GM23338 (cell line): ENCODE measurements around the gene IL17RB. TPM values are rescaled to one million over a fixed set of nuclear protein-coding genes. Genes with fewer than 3 reads are reported as not detected.

Experiments used
- ATAC-seq: fragments of 200-7000 bp; cut with Tn5 transposase; 3 replicates; pipeline ENCODE4 v1.9.1; 2020
- DNase-seq: peaks from one replicate; pipeline ENCODE4 v3.0.0-alpha.2; 2015; ENCODE audit warnings: low spot score
- H2AFZ ChIP-seq: fragments of 200-600 bp; sonication (generic); 2 replicates; pipeline ENCODE4 v1.8.0; 2016; ENCODE audit warnings: antibody characterized with exemption, mild to moderate bottlenecking, moderate library complexity
- H3F3A ChIP-seq: fragments of 200-600 bp; sonication (generic); replicated peaks from 2 replicates; pipeline ENCODE4 v1.8.0; 2017; ENCODE audit warnings: antibody characterized with exemption, mixed run types, low read depth
- H3K27ac ChIP-seq: fragments of 200-600 bp; sonication (generic); 2 replicates; pipeline ENCODE4 v1.6.1; 2016; ENCODE audit warnings: low read depth
- H3K27me3 ChIP-seq: fragments of 200-600 bp; sonication (generic); 2 replicates; pipeline ENCODE4 v1.8.0; 2016; ENCODE audit warnings: mild to moderate bottlenecking, mixed run types, moderate library complexity; ENCODE audit not compliant: insufficient read depth
- H3K36me3 ChIP-seq: fragments of 200-600 bp; sonication (generic); 2 replicates; pipeline ENCODE4 v1.8.0; 2016; ENCODE audit warnings: mild to moderate bottlenecking; ENCODE audit not compliant: insufficient read depth
- H3K4me1 ChIP-seq: fragments of 200-600 bp; sonication (generic); 2 replicates; pipeline ENCODE4 v1.8.0; 2016; ENCODE audit warnings: mild to moderate bottlenecking, moderate library complexity; ENCODE audit not compliant: insufficient read depth
- H3K4me2 ChIP-seq: fragments of 200-600 bp; sonication (generic); 2 replicates; pipeline ENCODE4 v1.7.1; 2017; ENCODE audit warnings: mixed run types
- H3K4me3 ChIP-seq: fragments of 200-600 bp; sonication (generic); 2 replicates; pipeline ENCODE4 v1.6.1; 2016; ENCODE audit warnings: mixed run types
- H3K79me2 ChIP-seq: fragments of 200-600 bp; sonication (generic); replicated peaks from 2 replicates; pipeline ENCODE4 v1.8.0; 2017; ENCODE audit warnings: mild to moderate bottlenecking; ENCODE audit not compliant: insufficient read depth
- H3K9me2 ChIP-seq: fragments of 200-600 bp; sonication (generic); 2 replicates; pipeline ENCODE4 v1.8.0; 2017; ENCODE audit not compliant: insufficient read depth
- H4K20me1 ChIP-seq: fragments of 200-600 bp; sonication (generic); replicated peaks from 2 replicates; pipeline ENCODE4 v1.8.0; 2017; ENCODE audit warnings: mild to moderate bottlenecking; ENCODE audit not compliant: insufficient read depth
- H3K27ac Mint-ChIP-seq: 2 replicates; pipeline ENCODE4 v1.8.0; 2020; ENCODE audit warnings: inconsistent platforms, mild to moderate bottlenecking, moderate library complexity, mixed read lengths
- H3K27me3 Mint-ChIP-seq: 3 replicates; pipeline ENCODE4 v1.8.0; 2022; ENCODE audit warnings: low read depth, mild to moderate bottlenecking, moderate library complexity, mixed read lengths, inconsistent platforms; ENCODE audit not compliant: insufficient read depth, poor library complexity
- H3K36me3 Mint-ChIP-seq: 3 replicates; pipeline ENCODE4 v1.8.0; 2021; ENCODE audit warnings: low read depth, mild to moderate bottlenecking, inconsistent platforms, moderate library complexity, mixed read lengths
- H3K4me1 Mint-ChIP-seq: 3 replicates; pipeline ENCODE4 v1.8.0; 2020; ENCODE audit warnings: mild to moderate bottlenecking, inconsistent platforms, mixed read lengths
- H3K4me3 Mint-ChIP-seq: 3 replicates; pipeline ENCODE4 v1.8.0; 2021; ENCODE audit warnings: moderate library complexity, mild to moderate bottlenecking, inconsistent platforms, mixed read lengths
- H3K9me3 Mint-ChIP-seq: 3 replicates; pipeline ENCODE4 v1.8.0; 2020; ENCODE audit warnings: moderate library complexity, mild to moderate bottlenecking, inconsistent platforms, mixed read lengths
- CREB1 ChIP-seq: fragments of 250-450 bp; sonication (Bioruptor Pico); IDR thresholded peaks from 2 replicates; pipeline ENCODE4 v1.5.0; 2020; ENCODE audit warnings: low read depth, mild to moderate bottlenecking, moderate library complexity
- EZH2 ChIP-seq: fragments of 200-600 bp; sonication (generic); IDR thresholded peaks from one replicate; pipeline ENCODE4 v1.8.0; 2017; ENCODE audit warnings: antibody characterized with exemption, mild to moderate bottlenecking, low read depth; ENCODE audit not compliant: unreplicated experiment
- EZH2phosphoT487 ChIP-seq: fragments of 200-600 bp; sonication (generic); IDR thresholded peaks from one replicate; pipeline ENCODE4 v1.8.1; 2018; ENCODE audit warnings: antibody characterized with exemption; ENCODE audit not compliant: unreplicated experiment
- JUNB ChIP-seq: IDR thresholded peaks from one replicate; pipeline ENCODE4 v1.6.1; 2016; ENCODE audit warnings: antibody characterized with exemption; ENCODE audit not compliant: unreplicated experiment
- NANOG ChIP-seq: IDR thresholded peaks from 2 replicates; pipeline ENCODE4 v1.6.1; 2016; ENCODE audit warnings: antibody characterized with exemption, borderline replicate concordance
- POLR2AphosphoS5 ChIP-seq: IDR thresholded peaks from 2 replicates; pipeline ENCODE4 v1.6.1; 2016; ENCODE audit warnings: antibody characterized with exemption, low read depth
- STAT1 ChIP-seq: IDR thresholded peaks from one replicate; pipeline ENCODE4 v1.6.1; 2016; ENCODE audit warnings: antibody characterized with exemption; ENCODE audit not compliant: unreplicated experiment
- ZNF114 ChIP-seq: fragments of 250-450 bp; sonication (Bioruptor Pico); IDR thresholded peaks from 2 replicates; pipeline ENCODE4 v1.5.0; 2020; ENCODE audit warnings: mild to moderate bottlenecking, moderate library complexity
- ZNF331 ChIP-seq: fragments of 250-450 bp; sonication (Bioruptor Pico); IDR thresholded peaks from 2 replicates; pipeline ENCODE4 v1.5.0; 2020; ENCODE audit warnings: low read depth, mild to moderate bottlenecking, moderate library complexity
- polyA plus RNA-seq: library from polyadenylated mRNA; unstranded; fragments of >200 nt; fragmentation: Nextera tagmentation; extraction: Ambion mirVana; gene quantifications from 2 replicates; pipeline ENCODE4 v1.2.1, GENCODE V29; 2016
- total RNA-seq: library from RNA; depleted of rRNA; stranded (reverse); fragments of >200 nt; shearing (Covaris generic); gene quantifications from 2 replicates; pipeline ENCODE4 v1.2.3, GENCODE V29; 2014
- TF ChIP-seq, protein P1 (sequence below), 2 experiments: fragments of 200-600 bp in 1 of 2; sonication (generic) in 1 of 2; conservative IDR thresholded peaks; 2 replicates each; pipeline versions ENCODE4 v1.5.1 to v1.6.1; 2016 to 2017; ENCODE audit warnings: antibody characterized with exemption in 2 of 2, low read depth in 2 of 2, mild to moderate bottlenecking in 2 of 2, moderate library complexity in 1 of 2
- TF ChIP-seq, protein P2 (sequence below): IDR thresholded peaks from one replicate; pipeline ENCODE4 v1.6.1; 2018; ENCODE audit warnings: antibody characterized with exemption; ENCODE audit not compliant: unreplicated experiment
- TF ChIP-seq, protein P3 (sequence below): fragments of 250-450 bp; sonication (Bioruptor Pico); IDR thresholded peaks from 2 replicates; pipeline ENCODE4 v1.5.0; 2020; ENCODE audit warnings: mild to moderate bottlenecking, moderate library complexity
- TF ChIP-seq, protein P4 (sequence below): IDR thresholded peaks from 2 replicates; pipeline ENCODE4 v1.6.1; 2016; ENCODE audit warnings: antibody characterized with exemption

Gene IL17RB
- total and polyA plus RNA-seq, 2 experiments from 2014 or later: 5.7 to 6.9 TPM

DNA sequence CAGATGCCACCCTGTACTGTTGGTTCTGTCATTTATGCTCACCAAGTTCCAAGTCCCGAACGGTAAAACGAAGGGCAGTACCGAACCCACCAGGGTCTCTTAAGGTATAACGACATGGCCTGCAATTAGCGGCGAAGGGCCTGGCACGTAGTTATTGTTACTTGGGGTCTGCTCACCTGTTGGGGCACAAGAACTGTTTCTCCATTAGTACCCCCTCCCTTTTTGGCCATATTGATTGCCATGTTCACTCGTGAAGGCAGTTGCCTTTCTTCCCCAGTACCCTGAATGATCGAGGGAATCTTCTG is 435 bp downstream of the IL17RB start (continued):
- TF ChIP-seq CREB1 (no peak), POLR2AphosphoS5 (no peak), NANOG (no peak), STAT1 (no peak), JUNB (no peak), ZNF114 (CRISPR knock-in tag) (no peak), ZNF331 (CRISPR knock-in tag) (no peak)
- TF ChIP-seq, protein P1, sequence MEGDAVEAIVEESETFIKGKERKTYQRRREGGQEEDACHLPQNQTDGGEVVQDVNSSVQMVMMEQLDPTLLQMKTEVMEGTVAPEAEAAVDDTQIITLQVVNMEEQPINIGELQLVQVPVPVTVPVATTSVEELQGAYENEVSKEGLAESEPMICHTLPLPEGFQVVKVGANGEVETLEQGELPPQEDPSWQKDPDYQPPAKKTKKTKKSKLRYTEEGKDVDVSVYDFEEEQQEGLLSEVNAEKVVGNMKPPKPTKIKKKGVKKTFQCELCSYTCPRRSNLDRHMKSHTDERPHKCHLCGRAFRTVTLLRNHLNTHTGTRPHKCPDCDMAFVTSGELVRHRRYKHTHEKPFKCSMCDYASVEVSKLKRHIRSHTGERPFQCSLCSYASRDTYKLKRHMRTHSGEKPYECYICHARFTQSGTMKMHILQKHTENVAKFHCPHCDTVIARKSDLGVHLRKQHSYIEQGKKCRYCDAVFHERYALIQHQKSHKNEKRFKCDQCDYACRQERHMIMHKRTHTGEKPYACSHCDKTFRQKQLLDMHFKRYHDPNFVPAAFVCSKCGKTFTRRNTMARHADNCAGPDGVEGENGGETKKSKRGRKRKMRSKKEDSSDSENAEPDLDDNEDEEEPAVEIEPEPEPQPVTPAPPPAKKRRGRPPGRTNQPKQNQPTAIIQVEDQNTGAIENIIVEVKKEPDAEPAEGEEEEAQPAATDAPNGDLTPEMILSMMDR (conservative IDR thresholded peaks at IDR 0.05; ENCODE audit: low read depth in 2 of 2): no peak

DNA sequence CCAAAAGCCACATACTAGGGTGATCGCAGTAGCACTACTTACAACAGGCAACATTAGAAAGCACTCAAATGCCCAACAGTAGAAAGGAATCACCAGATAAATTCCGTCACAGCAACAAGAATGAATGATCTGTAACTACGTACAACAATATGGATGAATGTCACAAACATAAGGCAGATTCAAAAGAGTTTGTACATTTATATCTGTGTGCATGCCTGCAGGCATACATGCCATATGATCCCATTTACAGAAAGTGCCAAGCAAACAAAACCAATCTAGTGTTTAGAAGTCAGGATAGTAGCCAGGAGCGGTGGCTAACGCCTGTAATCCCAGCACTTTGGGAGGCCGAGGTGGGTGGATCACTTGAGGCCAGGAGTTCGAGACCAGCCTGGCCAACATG is 3.5 kb downstream of the IL17RB start:
- Histone ChIP-seq H3F3A (0 out of 2 replicates have a peak, but pooled peaks cover 5% of the 10 kb centered on the region), H3K27me3 (peaks cover 20% of the 10 kb centered on the region), H3K79me2 (peaks cover 2% of the 10 kb centered on the region; the same call in 1 of the 2 replicates), H3K9me2 (no peaks in the 10 kb centered on the region), H3K4me1 (peaks cover 6% of the 10 kb centered on the region; the same call in 1 of the 2 replicates), H3K4me2 (no peak overlapping the region), H4K20me1 (no peaks in the 10 kb centered on the region; the same call in 1 of the 2 replicates), H3K27ac (no peak overlapping the region), H3K36me3 (no peaks in the 10 kb centered on the region), H3K4me3 (no peak overlapping the region), H2AFZ (no peak overlapping the region)
- Mint-ChIP-seq H3K36me3 (no peaks in the 10 kb centered on the region), H3K4me3 (no peak overlapping the region), H3K9me3 (no peaks in the 10 kb centered on the region), H3K27ac (no peak overlapping the region), H3K27me3 (peaks cover 15% of the 10 kb centered on the region), H3K4me1 (peaks cover 3% of the 10 kb centered on the region; the same call in 2 of the 3 replicates)
- no peak for ATAC-seq
- no peak for TF ChIP-seq NANOG
- TF ChIP-seq, protein P2, sequence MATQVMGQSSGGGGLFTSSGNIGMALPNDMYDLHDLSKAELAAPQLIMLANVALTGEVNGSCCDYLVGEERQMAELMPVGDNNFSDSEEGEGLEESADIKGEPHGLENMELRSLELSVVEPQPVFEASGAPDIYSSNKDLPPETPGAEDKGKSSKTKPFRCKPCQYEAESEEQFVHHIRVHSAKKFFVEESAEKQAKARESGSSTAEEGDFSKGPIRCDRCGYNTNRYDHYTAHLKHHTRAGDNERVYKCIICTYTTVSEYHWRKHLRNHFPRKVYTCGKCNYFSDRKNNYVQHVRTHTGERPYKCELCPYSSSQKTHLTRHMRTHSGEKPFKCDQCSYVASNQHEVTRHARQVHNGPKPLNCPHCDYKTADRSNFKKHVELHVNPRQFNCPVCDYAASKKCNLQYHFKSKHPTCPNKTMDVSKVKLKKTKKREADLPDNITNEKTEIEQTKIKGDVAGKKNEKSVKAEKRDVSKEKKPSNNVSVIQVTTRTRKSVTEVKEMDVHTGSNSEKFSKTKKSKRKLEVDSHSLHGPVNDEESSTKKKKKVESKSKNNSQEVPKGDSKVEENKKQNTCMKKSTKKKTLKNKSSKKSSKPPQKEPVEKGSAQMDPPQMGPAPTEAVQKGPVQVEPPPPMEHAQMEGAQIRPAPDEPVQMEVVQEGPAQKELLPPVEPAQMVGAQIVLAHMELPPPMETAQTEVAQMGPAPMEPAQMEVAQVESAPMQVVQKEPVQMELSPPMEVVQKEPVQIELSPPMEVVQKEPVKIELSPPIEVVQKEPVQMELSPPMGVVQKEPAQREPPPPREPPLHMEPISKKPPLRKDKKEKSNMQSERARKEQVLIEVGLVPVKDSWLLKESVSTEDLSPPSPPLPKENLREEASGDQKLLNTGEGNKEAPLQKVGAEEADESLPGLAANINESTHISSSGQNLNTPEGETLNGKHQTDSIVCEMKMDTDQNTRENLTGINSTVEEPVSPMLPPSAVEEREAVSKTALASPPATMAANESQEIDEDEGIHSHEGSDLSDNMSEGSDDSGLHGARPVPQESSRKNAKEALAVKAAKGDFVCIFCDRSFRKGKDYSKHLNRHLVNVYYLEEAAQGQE: no peak
- no peak for TF ChIP-seq EZH2
- TF ChIP-seq, protein P3, sequence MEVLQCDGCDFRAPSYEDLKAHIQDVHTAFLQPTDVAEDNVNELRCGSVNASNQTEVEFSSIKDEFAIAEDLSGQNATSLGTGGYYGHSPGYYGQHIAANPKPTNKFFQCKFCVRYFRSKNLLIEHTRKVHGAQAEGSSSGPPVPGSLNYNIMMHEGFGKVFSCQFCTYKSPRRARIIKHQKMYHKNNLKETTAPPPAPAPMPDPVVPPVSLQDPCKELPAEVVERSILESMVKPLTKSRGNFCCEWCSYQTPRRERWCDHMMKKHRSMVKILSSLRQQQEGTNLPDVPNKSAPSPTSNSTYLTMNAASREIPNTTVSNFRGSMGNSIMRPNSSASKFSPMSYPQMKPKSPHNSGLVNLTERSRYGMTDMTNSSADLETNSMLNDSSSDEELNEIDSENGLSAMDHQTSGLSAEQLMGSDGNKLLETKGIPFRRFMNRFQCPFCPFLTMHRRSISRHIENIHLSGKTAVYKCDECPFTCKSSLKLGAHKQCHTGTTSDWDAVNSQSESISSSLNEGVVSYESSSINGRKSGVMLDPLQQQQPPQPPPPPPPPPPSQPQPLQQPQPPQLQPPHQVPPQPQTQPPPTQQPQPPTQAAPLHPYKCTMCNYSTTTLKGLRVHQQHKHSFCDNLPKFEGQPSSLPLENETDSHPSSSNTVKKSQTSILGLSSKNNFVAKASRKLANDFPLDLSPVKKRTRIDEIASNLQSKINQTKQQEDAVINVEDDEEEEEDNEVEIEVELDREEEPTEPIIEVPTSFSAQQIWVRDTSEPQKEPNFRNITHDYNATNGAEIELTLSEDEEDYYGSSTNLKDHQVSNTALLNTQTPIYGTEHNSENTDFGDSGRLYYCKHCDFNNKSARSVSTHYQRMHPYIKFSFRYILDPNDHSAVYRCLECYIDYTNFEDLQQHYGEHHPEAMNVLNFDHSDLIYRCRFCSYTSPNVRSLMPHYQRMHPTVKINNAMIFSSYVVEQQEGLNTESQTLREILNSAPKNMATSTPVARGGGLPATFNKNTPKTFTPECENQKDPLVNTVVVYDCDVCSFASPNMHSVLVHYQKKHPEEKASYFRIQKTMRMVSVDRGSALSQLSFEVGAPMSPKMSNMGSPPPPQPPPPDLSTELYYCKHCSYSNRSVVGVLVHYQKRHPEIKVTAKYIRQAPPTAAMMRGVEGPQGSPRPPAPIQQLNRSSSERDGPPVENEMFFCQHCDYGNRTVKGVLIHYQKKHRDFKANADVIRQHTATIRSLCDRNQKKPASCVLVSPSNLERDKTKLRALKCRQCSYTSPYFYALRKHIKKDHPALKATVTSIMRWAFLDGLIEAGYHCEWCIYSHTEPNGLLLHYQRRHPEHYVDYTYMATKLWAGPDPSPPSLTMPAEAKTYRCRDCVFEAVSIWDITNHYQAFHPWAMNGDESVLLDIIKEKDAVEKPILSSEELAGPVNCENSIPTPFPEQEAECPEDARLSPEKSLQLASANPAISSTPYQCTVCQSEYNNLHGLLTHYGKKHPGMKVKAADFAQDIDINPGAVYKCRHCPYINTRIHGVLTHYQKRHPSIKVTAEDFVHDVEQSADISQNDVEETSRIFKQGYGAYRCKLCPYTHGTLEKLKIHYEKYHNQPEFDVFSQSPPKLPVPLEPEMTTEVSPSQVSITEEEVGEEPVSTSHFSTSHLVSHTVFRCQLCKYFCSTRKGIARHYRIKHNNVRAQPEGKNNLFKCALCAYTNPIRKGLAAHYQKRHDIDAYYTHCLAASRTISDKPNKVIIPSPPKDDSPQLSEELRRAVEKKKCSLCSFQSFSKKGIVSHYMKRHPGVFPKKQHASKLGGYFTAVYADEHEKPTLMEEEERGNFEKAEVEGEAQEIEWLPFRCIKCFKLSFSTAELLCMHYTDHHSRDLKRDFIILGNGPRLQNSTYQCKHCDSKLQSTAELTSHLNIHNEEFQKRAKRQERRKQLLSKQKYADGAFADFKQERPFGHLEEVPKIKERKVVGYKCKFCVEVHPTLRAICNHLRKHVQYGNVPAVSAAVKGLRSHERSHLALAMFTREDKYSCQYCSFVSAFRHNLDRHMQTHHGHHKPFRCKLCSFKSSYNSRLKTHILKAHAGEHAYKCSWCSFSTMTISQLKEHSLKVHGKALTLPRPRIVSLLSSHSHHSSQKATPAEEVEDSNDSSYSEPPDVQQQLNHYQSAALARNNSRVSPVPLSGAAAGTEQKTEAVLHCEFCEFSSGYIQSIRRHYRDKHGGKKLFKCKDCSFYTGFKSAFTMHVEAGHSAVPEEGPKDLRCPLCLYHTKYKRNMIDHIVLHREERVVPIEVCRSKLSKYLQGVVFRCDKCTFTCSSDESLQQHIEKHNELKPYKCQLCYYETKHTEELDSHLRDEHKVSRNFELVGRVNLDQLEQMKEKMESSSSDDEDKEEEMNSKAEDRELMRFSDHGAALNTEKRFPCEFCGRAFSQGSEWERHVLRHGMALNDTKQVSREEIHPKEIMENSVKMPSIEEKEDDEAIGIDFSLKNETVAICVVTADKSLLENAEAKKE (CRISPR knock-in tag): no peak
- no peak for TF ChIP-seq ZNF114 (CRISPR knock-in tag)
- no peak for TF ChIP-seq EZH2phosphoT487
- no peak for TF ChIP-seq ZNF331 (CRISPR knock-in tag)
- TF ChIP-seq, protein P4, sequence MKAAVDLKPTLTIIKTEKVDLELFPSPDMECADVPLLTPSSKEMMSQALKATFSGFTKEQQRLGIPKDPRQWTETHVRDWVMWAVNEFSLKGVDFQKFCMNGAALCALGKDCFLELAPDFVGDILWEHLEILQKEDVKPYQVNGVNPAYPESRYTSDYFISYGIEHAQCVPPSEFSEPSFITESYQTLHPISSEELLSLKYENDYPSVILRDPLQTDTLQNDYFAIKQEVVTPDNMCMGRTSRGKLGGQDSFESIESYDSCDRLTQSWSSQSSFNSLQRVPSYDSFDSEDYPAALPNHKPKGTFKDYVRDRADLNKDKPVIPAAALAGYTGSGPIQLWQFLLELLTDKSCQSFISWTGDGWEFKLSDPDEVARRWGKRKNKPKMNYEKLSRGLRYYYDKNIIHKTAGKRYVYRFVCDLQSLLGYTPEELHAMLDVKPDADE: no peak
- no peak for TF ChIP-seq CREB1
- DNase-seq: no peak
